IMR-90 (cell line): ENCODE measurements around the gene C4orf33. TPM values are rescaled to one million over a fixed set of nuclear protein-coding genes. Genes with fewer than 3 reads are reported as not detected.

ENCODE experiments used
- ATAC-seq: fragments of 200-7000 bp; cut with Tn5 transposase; 2 replicates; pipeline ENCODE4 v1.9.1; 2020; ENCODE audit warnings: low read depth, mild to moderate bottlenecking, moderate library complexity
- BruUV-seq: library from RNA; stranded (reverse); fragments of 400-500 nt; replicated peaks from 2 replicates; lab custom pipeline; 2021; lab: Mats Ljungman, UMichigan
- CTCF ChIA-PET: fragments of 300-600 bp; formaldehyde crosslinking; extraction: SDS; loops from one replicate; lab custom pipeline; 2021; ENCODE audit warnings: antibody characterized with exemption; lab: Yijun Ruan, JAX
- POLR2A ChIA-PET: fragments of 300-600 bp; sonication (Branson Sonifier 250); formaldehyde crosslinking; loops from one replicate; lab custom pipeline; 2022; ENCODE audit warnings: antibody characterized with exemption; ENCODE audit not compliant: unreplicated experiment; lab: Charles Lee
- DNase-seq: peaks from one replicate; pipeline ENCODE4 v3.0.0; 2013
- H2AFZ ChIP-seq: replicated peaks from 2 replicates; pipeline ENCODE3; 2013; ENCODE audit warnings: low read length, mild to moderate bottlenecking; ENCODE audit not compliant: poor library complexity
- H2AK5ac ChIP-seq: 2 replicates; pipeline ENCODE4 v1.6.1; 2013; ENCODE audit warnings: low read depth, low read length, inconsistent platforms
- H2AK9ac ChIP-seq: replicated peaks from 2 replicates; pipeline ENCODE3; 2013; ENCODE audit warnings: mild to moderate bottlenecking, low read depth, low read length, moderate library complexity; ENCODE audit not compliant: poor library complexity
- H2BK120ac ChIP-seq: 2 replicates; pipeline ENCODE4 v1.6.1; 2013; ENCODE audit warnings: low read depth, low read length, inconsistent platforms
- H2BK15ac ChIP-seq: 3 replicates; pipeline ENCODE4 v1.6.1; 2013; ENCODE audit warnings: low read depth, low read length, inconsistent platforms
- H2BK20ac ChIP-seq: 2 replicates; pipeline ENCODE4 v1.6.1; 2013; ENCODE audit warnings: low read depth, mild to moderate bottlenecking, inconsistent platforms, low read length, moderate library complexity
- H2BK5ac ChIP-seq: 2 replicates; pipeline ENCODE4 v1.6.1; 2013; ENCODE audit warnings: mild to moderate bottlenecking, low read depth, low read length, inconsistent platforms; ENCODE audit not compliant: poor library complexity, severe bottlenecking
- H3K14ac ChIP-seq: replicated peaks from 2 replicates; pipeline ENCODE4 v1.6.1; 2013; ENCODE audit warnings: low read depth, low read length, inconsistent platforms
- H3K18ac ChIP-seq: 2 replicates; pipeline ENCODE4 v1.6.1; 2013; ENCODE audit warnings: low read depth, low read length, control low read depth
- H3K23ac ChIP-seq: 2 replicates; pipeline ENCODE4 v1.6.1; 2013; ENCODE audit warnings: low read depth, low read length, inconsistent platforms
- H3K27ac ChIP-seq: 2 replicates; pipeline ENCODE4 v1.5.1; 2013; ENCODE audit warnings: mild to moderate bottlenecking, control low read depth, low read length; ENCODE audit not compliant: insufficient read depth
- H3K27me3 ChIP-seq: 2 replicates; pipeline ENCODE4 v1.6.1; 2013; ENCODE audit warnings: low read length; ENCODE audit not compliant: control insufficient read depth, insufficient read depth
- H3K36me3 ChIP-seq: 2 replicates; pipeline ENCODE4 v1.6.1; 2013; ENCODE audit warnings: low read length, mixed read lengths; ENCODE audit not compliant: control insufficient read depth, insufficient read depth
- H3K4ac ChIP-seq: 2 replicates; pipeline ENCODE4 v1.6.1; 2013; ENCODE audit warnings: low read depth, low read length, inconsistent platforms
- H3K4me1 ChIP-seq: 2 replicates; pipeline ENCODE4 v1.6.1; 2013; ENCODE audit warnings: low read length, mixed read lengths; ENCODE audit not compliant: control insufficient read depth, insufficient read depth
- H3K4me2 ChIP-seq: 2 replicates; pipeline ENCODE4 v1.6.1; 2013; ENCODE audit warnings: low read depth, mild to moderate bottlenecking, control low read depth, low read length, moderate library complexity
- H3K4me3 ChIP-seq: 2 replicates; pipeline ENCODE4 v1.5.1; 2013; ENCODE audit warnings: low read depth, mild to moderate bottlenecking, control low read depth, low read length, moderate library complexity; ENCODE audit not compliant: insufficient read depth
- H3K56ac ChIP-seq: 2 replicates; pipeline ENCODE4 v1.6.1; 2013; ENCODE audit warnings: low read length, inconsistent platforms; ENCODE audit not compliant: insufficient read depth; ENCODE audit errors: extremely low read depth
- H3K79me1 ChIP-seq, 2 experiments: 2 replicates each; pipeline ENCODE4 v1.6.1; 2013; ENCODE audit warnings: low read length in 2 of 2, inconsistent platforms in 1 of 2, low read depth in 1 of 2
- H3K9ac ChIP-seq: 2 replicates; pipeline ENCODE4 v1.6.1; 2013; ENCODE audit warnings: low read depth, low read length, control low read depth
- H3K9me1 ChIP-seq: 2 replicates; pipeline ENCODE4 v1.6.1; 2013; ENCODE audit warnings: low read length, inconsistent platforms; ENCODE audit not compliant: insufficient read depth
- H3K9me3 ChIP-seq: 2 replicates; pipeline ENCODE4 v1.6.1; 2013; ENCODE audit warnings: low read length; ENCODE audit not compliant: control insufficient read depth, insufficient read depth
- H4K20me1 ChIP-seq: 2 replicates; pipeline ENCODE4 v1.6.1; 2013; ENCODE audit warnings: low read length, inconsistent platforms; ENCODE audit not compliant: insufficient read depth
- H4K5ac ChIP-seq: 2 replicates; pipeline ENCODE4 v1.6.1; 2013; ENCODE audit warnings: mild to moderate bottlenecking, low read depth, low read length, control low read depth
- H4K8ac ChIP-seq, 2 experiments: 2 replicates each; pipeline ENCODE4 v1.6.1; 2013; ENCODE audit warnings: low read depth in 2 of 2, low read length in 2 of 2, control low read depth in 1 of 2, inconsistent platforms in 1 of 2
- H4K91ac ChIP-seq: 2 replicates; pipeline ENCODE4 v1.6.1; 2013; ENCODE audit warnings: low read depth, low read length, inconsistent platforms; ENCODE audit not compliant: insufficient read depth
- CEBPB ChIP-seq: IDR thresholded peaks from 2 replicates; pipeline ENCODE4 v1.6.1; 2012; ENCODE audit warnings: low read depth, low read length, improper control_type of control experiment
- CTCF ChIP-seq: conservative IDR thresholded peaks from 2 replicates; pipeline ENCODE4 v1.5.1; 2012; ENCODE audit warnings: mild to moderate bottlenecking, low read depth, low read length, improper control_type of control experiment
- MAFK ChIP-seq: IDR thresholded peaks from 2 replicates; pipeline ENCODE4 v1.6.1; 2012; ENCODE audit warnings: low read depth, low read length, improper control_type of control experiment
- MAZ ChIP-seq: IDR thresholded peaks from 2 replicates; pipeline ENCODE4 v1.6.1; 2012; ENCODE audit warnings: low read depth, mild to moderate bottlenecking, low read length, improper control_type of control experiment, moderate library complexity, borderline replicate concordance
- MXI1 ChIP-seq: IDR thresholded peaks from 2 replicates; pipeline ENCODE4 v1.6.1; 2012; ENCODE audit warnings: low read depth, mild to moderate bottlenecking, low read length, moderate library complexity, borderline replicate concordance
- RFX5 ChIP-seq: IDR thresholded peaks from 2 replicates; pipeline ENCODE4 v1.8.0; 2012; ENCODE audit warnings: low read depth, mild to moderate bottlenecking, low read length, moderate library complexity
- SMC3 ChIP-seq: fragments of 150-350 bp; IDR thresholded peaks from 2 replicates; pipeline ENCODE4 v1.6.1; 2016; ENCODE audit warnings: low read depth, mild to moderate bottlenecking, antibody characterized with exemption, low read length, moderate library complexity
- USF2 ChIP-seq: fragments of 150-350 bp; IDR thresholded peaks from 2 replicates; pipeline ENCODE4 v1.6.1; 2017; ENCODE audit warnings: mild to moderate bottlenecking, antibody characterized with exemption, low read length, low read depth
- WGBS, 2 experiments: methylation state at CpG; one replicate each; pipeline versions ENCODE4 v1.1.5 to v1.1.7; 2013; ENCODE audit warnings: missing lambda C conversion rate in 2 of 2; ENCODE audit not compliant: insufficient read length in 1 of 2; ENCODE audit errors: extremely low coverage in 2 of 2; 5-methylcytosine and 5-hydroxymethylcytosine counted together
- dilution Hi-C: fragments of 300-500 bp; cut with HindIII; formaldehyde crosslinking; loops from one replicate; pipeline ENCODE4 v1.14.3; 2018; ENCODE audit warnings: low sequenced_read_pairs; ENCODE audit not compliant: unreplicated experiment
- in situ Hi-C: fragments of 300-500 bp; cut with MboI; formaldehyde crosslinking; loops from 3 replicates; pipeline ENCODE4 v1.14.3; 2019; ENCODE audit warnings: low sequenced_read_pairs, inconsistent platforms, mixed read lengths
- intact Hi-C: fragments of 100-400 bp; cut with micrococcal nuclease; formaldehyde crosslinking; loops from 2 replicates; pipeline ENCODE4 v1.10.0; 2022
- polyA plus RNA-seq, 3 experiments: library from polyadenylated mRNA; depleted of rRNA; stranded (reverse); fragments of >200 nt; gene quantifications; 2 replicates each; pipeline ENCODE4 v1.2.3, GENCODE V29; 2012; ENCODE audit warnings: low replicate concordance in 1 of 3
- total RNA-seq: library from RNA; depleted of rRNA; stranded (reverse); fragments of >200 nt; gene quantifications from 2 replicates; pipeline ENCODE4 v1.2.3, GENCODE V29; 2012

C4orf33 gene
- total and polyA plus RNA-seq, 2 of the 4 experiments (the other 2 are of a cell fraction), result 4.7 to 5.3 TPM

GRCh38 chr4:129082302-129082701 lies 13.7 kb upstream of the C4orf33 start:
- Histone ChIP-seq H2AK5ac (no peak overlapping the region), H3K9ac (no peak overlapping the region), H3K4me3 (no peak overlapping the region), H3K79me1 (peaks cover 12 to 21% of the 10 kb centered on the region in 2 experiments), H4K8ac (no peak overlapping the region), H3K14ac (no peak overlapping the region), H2AK9ac (no peak overlapping the region), H4K91ac (no peak overlapping the region), H3K27me3 (no peaks in the 10 kb centered on the region), H3K9me1 (no peaks in the 10 kb centered on the region; the same call in 1 of the 2 replicates), H3K23ac (no peak overlapping the region), H3K27ac (no peak overlapping the region), H2BK5ac (no peak overlapping the region), H3K36me3 (peaks cover 13% of the 10 kb centered on the region), H4K20me1 (no peaks in the 10 kb centered on the region), H3K4me2 (no peak overlapping the region), H2BK120ac (no peak overlapping the region), H2BK15ac (no peak overlapping the region), H3K56ac (no peak overlapping the region), H3K18ac (no peak overlapping the region), H3K4ac (no peak overlapping the region), H2BK20ac (no peak overlapping the region), H3K9me3 (no peaks in the 10 kb centered on the region), H3K4me1 (no peaks in the 10 kb centered on the region), H4K5ac (no peak overlapping the region), H2AFZ (no peak overlapping the region)
- BruUV-seq, result no TSS peak
- intact Hi-C loops (no loop called here), in situ Hi-C loops (no loop called here), dilution Hi-C loops (no loop called here)
- TF ChIP-seq MXI1 (no peak), SMC3 (no peak), CEBPB (no peak), RFX5 (no peak), MAZ (no peak), CTCF (no peak), MAFK (peak; percentile 39; the same call in 1 of the 2 replicates), USF2 (no peak)
- DNase-seq, result no peak
- ChIA-PET CTCF (no interaction called here), POLR2A (no interaction called here)
- ATAC-seq, result no peak
- WGBS, 2 experiments, result no CpG with 5 or more reads among the region's 5 CpGs
